ENCODE results near the gene RCOR1. TPM values are rescaled to one million over a fixed set of nuclear protein-coding genes. Genes with fewer than 3 reads are reported as not detected.
A peak's percentile ranks its signal among the peaks of the same experiment; 100 is the strongest.

The RCOR1 gene
- total RNA-seq, 4 donors from 2014 or later = 15.7 to 31.0 (median 25.8) TPM

DNA sequence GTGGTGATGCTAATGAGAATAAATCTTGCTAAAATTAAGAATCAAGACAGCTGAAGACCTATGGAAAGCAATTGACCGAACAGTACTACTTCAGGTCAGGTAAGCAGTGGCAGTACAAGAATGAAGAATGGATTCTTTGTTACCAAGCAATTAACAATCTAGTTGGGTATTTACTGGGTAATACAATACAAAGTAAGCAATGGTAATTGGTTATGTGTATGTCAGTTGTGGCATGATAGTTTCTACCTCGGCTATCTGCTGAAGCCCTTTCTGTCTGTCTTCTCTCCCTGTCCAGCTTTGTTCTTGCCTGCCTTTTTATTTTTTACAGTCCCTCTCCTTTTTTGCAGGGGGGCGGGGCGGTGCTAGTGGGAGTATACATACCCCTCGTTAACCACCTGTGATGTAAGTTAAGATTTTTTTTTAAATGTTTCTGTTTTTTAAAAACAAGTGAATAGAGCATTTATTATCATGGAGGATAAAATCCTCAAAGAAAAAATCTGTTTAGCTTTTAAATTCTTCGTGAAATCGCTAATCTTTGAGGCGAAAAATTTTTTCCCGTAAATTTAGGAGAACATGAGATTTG lies 75.9 kb downstream of the RCOR1 start:
- TF ChIP-seq POLR2AphosphoS5 (IDR thresholded peaks at IDR 0.05) = no peak
- TF ChIP-seq, protein P1, sequence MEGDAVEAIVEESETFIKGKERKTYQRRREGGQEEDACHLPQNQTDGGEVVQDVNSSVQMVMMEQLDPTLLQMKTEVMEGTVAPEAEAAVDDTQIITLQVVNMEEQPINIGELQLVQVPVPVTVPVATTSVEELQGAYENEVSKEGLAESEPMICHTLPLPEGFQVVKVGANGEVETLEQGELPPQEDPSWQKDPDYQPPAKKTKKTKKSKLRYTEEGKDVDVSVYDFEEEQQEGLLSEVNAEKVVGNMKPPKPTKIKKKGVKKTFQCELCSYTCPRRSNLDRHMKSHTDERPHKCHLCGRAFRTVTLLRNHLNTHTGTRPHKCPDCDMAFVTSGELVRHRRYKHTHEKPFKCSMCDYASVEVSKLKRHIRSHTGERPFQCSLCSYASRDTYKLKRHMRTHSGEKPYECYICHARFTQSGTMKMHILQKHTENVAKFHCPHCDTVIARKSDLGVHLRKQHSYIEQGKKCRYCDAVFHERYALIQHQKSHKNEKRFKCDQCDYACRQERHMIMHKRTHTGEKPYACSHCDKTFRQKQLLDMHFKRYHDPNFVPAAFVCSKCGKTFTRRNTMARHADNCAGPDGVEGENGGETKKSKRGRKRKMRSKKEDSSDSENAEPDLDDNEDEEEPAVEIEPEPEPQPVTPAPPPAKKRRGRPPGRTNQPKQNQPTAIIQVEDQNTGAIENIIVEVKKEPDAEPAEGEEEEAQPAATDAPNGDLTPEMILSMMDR (IDR thresholded peaks at IDR 0.05) = no peak
- TF ChIP-seq EP300 (IDR thresholded peaks at IDR 0.05; ENCODE audit: low read depth) = no peak
- no peak for TF ChIP-seq POLR2A (IDR thresholded peaks at IDR 0.05)
- Histone ChIP-seq H3K27ac (no peak overlapping the region), H3K4me1 (no peaks in the 10 kb centered on the region), H3K27me3 (no peaks in the 10 kb centered on the region), H3K9me3 (no peaks in the 10 kb centered on the region), H3K36me3 (no peaks in the 10 kb centered on the region), H3K4me3 (no peak overlapping the region)
- DNase-seq = no peak
- WGBS, 2 donors (ENCODE audit: low coverage in 1 of 2) = 78 to 86% methylated on average over 9 of the region's 9 CpGs
- intact Hi-C loops (cut with DNase I; ENCODE audit: low total_unique reads) = no loop called here
- in situ Hi-C loops (cut with MboI; ENCODE audit: low pct_ligation_motif_present in 1 of 4, low pct_unique_long_range_greater_than_20kb in 1 of 4, low sequenced_read_pairs in 3 of 4) = no loop called here

DNA sequence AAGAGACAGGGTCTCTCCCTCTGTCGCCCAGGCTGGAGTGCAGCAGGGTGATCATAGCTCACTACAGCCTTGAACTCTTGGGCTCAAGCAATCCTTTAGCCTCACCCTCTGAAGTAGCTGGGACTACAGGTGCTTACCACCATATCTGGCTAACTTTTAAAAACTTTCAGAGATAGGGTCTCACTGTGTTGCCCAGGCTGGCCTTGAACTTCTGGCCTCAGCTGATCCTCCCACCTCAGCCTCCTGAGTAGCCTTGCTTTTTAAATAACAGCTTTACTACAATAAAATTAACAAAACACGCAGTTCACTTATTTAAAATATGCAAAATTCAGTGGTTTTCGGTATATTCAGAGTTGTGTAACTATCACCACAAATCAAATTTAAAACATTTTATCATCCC lies 79.0 kb downstream of the RCOR1 start:
- H3K27ac ChIP-seq = no peak overlapping the region
- 96 to 97% methylated on average over 2 to 3 of the region's 3 CpGs for WGBS, 2 donors (ENCODE audit: low coverage in 1 of 2)
- H3K4me1 ChIP-seq = peaks cover 0 to 10% (median 2%) of the 10 kb centered on the region in 4 donors
- no peaks in the 10 kb centered on the region for H3K27me3 ChIP-seq
- TF ChIP-seq EP300 (IDR thresholded peaks at IDR 0.05; ENCODE audit: low read depth) (no peak), POLR2AphosphoS5 (IDR thresholded peaks at IDR 0.05) (no peak), POLR2A (IDR thresholded peaks at IDR 0.05) (no peak)
- TF ChIP-seq, protein P1 (IDR thresholded peaks at IDR 0.05) = no peak
- no peak overlapping the region for H3K4me3 ChIP-seq
- intact Hi-C loops (cut with DNase I; ENCODE audit: low total_unique reads) = no loop called here
- H3K36me3 ChIP-seq = no peaks in the 10 kb centered on the region
- H3K9me3 ChIP-seq = no peaks in the 10 kb centered on the region
- DNase-seq = no peak
- in situ Hi-C loops (cut with MboI; ENCODE audit: low pct_ligation_motif_present in 1 of 4, low pct_unique_long_range_greater_than_20kb in 1 of 4, low sequenced_read_pairs in 3 of 4) = no loop called here

- Histone ChIP-seq H3K9me3 (no peaks in the 10 kb centered on the region), H3K36me3 (no peaks in the 10 kb centered on the region), H3K4me1 (peaks cover 0 to 10% (median 2%) of the 10 kb centered on the region in 4 donors), H3K27me3 (no peaks in the 10 kb centered on the region), H3K4me3 (no peak overlapping the region), H3K27ac (no peak overlapping the region)
- DNase-seq = no peak
- in situ Hi-C loops (cut with MboI; ENCODE audit: low pct_ligation_motif_present in 1 of 4, low pct_unique_long_range_greater_than_20kb in 1 of 4, low sequenced_read_pairs in 3 of 4) = no loop called here
- intact Hi-C loops (cut with DNase I; ENCODE audit: low total_unique reads) = no loop called here
- 96 to 100% methylated on average over 5 of the region's 5 CpGs for WGBS, 2 donors (ENCODE audit: low coverage in 1 of 2)
- TF ChIP-seq POLR2AphosphoS5 (IDR thresholded peaks at IDR 0.05) = no peak
- TF ChIP-seq, protein P1 (IDR thresholded peaks at IDR 0.05) = peak in 1 of 5 experiments; percentile 11
Measured at GRCh38 chr14:102672410-102672960, 80.0 kb downstream of the RCOR1 start.

DNA sequence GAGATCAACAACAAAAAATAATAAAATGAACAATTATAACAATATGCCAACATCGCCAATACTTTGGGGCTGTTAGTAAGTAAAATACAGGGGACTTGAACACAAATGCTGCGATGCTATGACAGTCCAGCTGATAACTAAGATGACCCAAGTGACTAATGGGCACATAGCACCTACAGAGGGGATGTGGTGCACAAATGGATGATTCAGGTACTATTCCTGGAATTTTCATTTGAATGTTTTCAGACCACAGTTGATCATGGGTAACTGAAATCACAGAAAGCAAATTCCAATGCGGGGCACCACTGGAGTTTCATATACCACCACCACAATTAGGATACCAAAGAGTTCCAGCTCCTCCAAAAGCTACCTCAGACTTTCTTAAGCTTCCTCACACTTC lies 82.9 kb downstream of the RCOR1 start:
- H3K27me3 ChIP-seq = no peaks in the 10 kb centered on the region
- no peak overlapping the region for H3K4me3 ChIP-seq
- peaks cover 0 to 10% (median 2%) of the 10 kb centered on the region in 4 donors for H3K4me1 ChIP-seq
- no peaks in the 10 kb centered on the region for H3K9me3 ChIP-seq
- intact Hi-C loops (cut with DNase I; ENCODE audit: low total_unique reads) (no loop called here), in situ Hi-C loops (cut with MboI; ENCODE audit: low pct_ligation_motif_present in 1 of 4, low pct_unique_long_range_greater_than_20kb in 1 of 4, low sequenced_read_pairs in 3 of 4) (loop anchor here in 1 of 4 donors (25.0 kb wide), 1 partner anchor 237 kb away; the partner anchor contains the start of gene AMN)
- 92 to 97% methylated on average over 3 of the region's 3 CpGs for WGBS, 2 donors (ENCODE audit: low coverage in 1 of 2)
- no peaks in the 10 kb centered on the region for H3K36me3 ChIP-seq
- H3K27ac ChIP-seq = no peak overlapping the region
- TF ChIP-seq POLR2AphosphoS5 (IDR thresholded peaks at IDR 0.05) (no peak), POLR2A (IDR thresholded peaks at IDR 0.05) (no peak), EP300 (IDR thresholded peaks at IDR 0.05; ENCODE audit: low read depth) (no peak)
- TF ChIP-seq, protein P1 (IDR thresholded peaks at IDR 0.05) = no peak
- no peak for DNase-seq

Data from transverse colon (tissue), 4 donors.